WERI-Rb-1 (cell line): ENCODE data around the gene BLVRA.

Experiments
- DNase-seq: peaks from one replicate; pipeline ENCODE4 v3.0.0-alpha.2; 2020
- H3K27ac ChIP-seq: fragments of 250-450 bp; sonication (Bioruptor Pico); 2 replicates; pipeline ENCODE4 v1.5.1; 2020; ENCODE audit warnings: mild to moderate bottlenecking, moderate library complexity
- H3K27me3 ChIP-seq: fragments of 250-450 bp; sonication (Bioruptor Pico); 2 replicates; pipeline ENCODE4 v1.5.1; 2021; ENCODE audit warnings: mild to moderate bottlenecking, low read depth, moderate library complexity; ENCODE audit not compliant: insufficient read depth, severe bottlenecking
- H3K36me3 ChIP-seq: fragments of 250-450 bp; sonication (Bioruptor Pico); 2 replicates; pipeline ENCODE4 v1.5.1; 2020; ENCODE audit warnings: mild to moderate bottlenecking, moderate library complexity
- H3K4me3 ChIP-seq: 2 replicates; pipeline ENCODE4 v1.5.1; 2011; ENCODE audit warnings: low read depth, mild to moderate bottlenecking, control low read depth, low read length
- H3K9me3 ChIP-seq: fragments of 250-450 bp; sonication (Bioruptor Pico); 2 replicates; pipeline ENCODE4 v1.5.1; 2021; ENCODE audit warnings: mild to moderate bottlenecking, moderate library complexity; ENCODE audit not compliant: severe bottlenecking
- CTCF ChIP-seq: IDR thresholded peaks from 2 replicates; pipeline ENCODE4 v1.5.1; 2011; ENCODE audit warnings: low read depth, mild to moderate bottlenecking, control low read depth, inconsistent platforms, low read length

The BLVRA gene

GRCh38 chr7:43764039-43764761, 5.7 kb downstream of the BLVRA start:
- Histone ChIP-seq H3K27ac (no peak overlapping the region), H3K9me3 (no peaks in the 10 kb centered on the region), H3K4me3 (no peak overlapping the region), H3K36me3 (no peaks in the 10 kb centered on the region), H3K27me3 (no peaks in the 10 kb centered on the region)
- no peak for TF ChIP-seq CTCF
- no peak for DNase-seq

- DNase-seq = no peak
- no peak overlapping the region for H3K27ac ChIP-seq
- no peak for TF ChIP-seq CTCF
Measured at GRCh38 chr7:43764807-43765491, 6.5 kb downstream of the BLVRA start.

GRCh38 chr7:43766564-43766963, 8.1 kb downstream of the BLVRA start:
- TF ChIP-seq CTCF = no peak
- no peaks in the 10 kb centered on the region for H3K27me3 ChIP-seq
- DNase-seq = no peak
- no peaks in the 10 kb centered on the region for H3K36me3 ChIP-seq
- no peak overlapping the region for H3K4me3 ChIP-seq
- no peak overlapping the region for H3K27ac ChIP-seq
- H3K9me3 ChIP-seq = no peaks in the 10 kb centered on the region

More at GRCh38 chr7:43764807-43765491, 6.5 kb downstream of the BLVRA start:
- H3K27me3 ChIP-seq = no peaks in the 10 kb centered on the region
- no peaks in the 10 kb centered on the region for H3K36me3 ChIP-seq
- no peak overlapping the region for H3K4me3 ChIP-seq
- no peaks in the 10 kb centered on the region for H3K9me3 ChIP-seq

GRCh38 chr7:43767311-43767710, 8.8 kb downstream of the BLVRA start:
- H3K4me3 ChIP-seq = no peak overlapping the region
- no peak for TF ChIP-seq CTCF
- peaks cover 3% of the 10 kb centered on the region; the same call in 1 of the 2 replicates for H3K36me3 ChIP-seq
- DNase-seq = no peak
- no peak overlapping the region for H3K27ac ChIP-seq
- no peaks in the 10 kb centered on the region for H3K27me3 ChIP-seq
- H3K9me3 ChIP-seq = no peaks in the 10 kb centered on the region

GRCh38 chr7:43768201-43768886, 9.9 kb downstream of the BLVRA start:
- no peak for DNase-seq
- H3K27ac ChIP-seq = no peak overlapping the region
- no peaks in the 10 kb centered on the region for H3K9me3 ChIP-seq
- no peak for TF ChIP-seq CTCF
- H3K27me3 ChIP-seq = no peaks in the 10 kb centered on the region
- H3K36me3 ChIP-seq = peaks cover 9% of the 10 kb centered on the region; the same call in 1 of the 2 replicates
- no peak overlapping the region for H3K4me3 ChIP-seq
